HepG2 (cell line): Measurements from ENCODE around the gene CIDEA. TPM values are rescaled to one million over a fixed set of nuclear protein-coding genes. Genes with fewer than 3 reads are reported as not detected.
A peak's percentile ranks its signal among the peaks of the same experiment; 100 is the strongest.

Experiments
- ARNTL ChIP-seq: sonication (generic); formaldehyde crosslinking; IDR thresholded peaks from 2 replicates; pipeline ENCODE4 v1.4.0; 2020; ENCODE audit warnings: mild to moderate bottlenecking, missing genetic modification reagents
- ATAD3A ChIP-seq: sonication (generic); formaldehyde crosslinking; IDR thresholded peaks from 2 replicates; pipeline ENCODE4 v1.4.0; 2020; ENCODE audit warnings: missing genetic modification reagents
- ATF7 ChIP-seq, 2 experiments: fragments of 450-650 bp in 1 of 2; sonication (generic) in 1 of 2; formaldehyde crosslinking in 1 of 2; IDR thresholded peaks; 2 replicates each; pipeline versions ENCODE4 v1.4.0 to v1.6.1; 2016 to 2020; ENCODE audit warnings: antibody characterized with exemption in 1 of 2, mild to moderate bottlenecking in 1 of 2, missing genetic modification reagents in 1 of 2
- FOXC1 ChIP-seq: sonication (generic); formaldehyde crosslinking; IDR thresholded peaks from 2 replicates; pipeline ENCODE4 v1.8.0; 2022; ENCODE audit warnings: mild to moderate bottlenecking, missing genetic modification reagents, borderline replicate concordance
- HNF1B ChIP-seq: sonication (generic); formaldehyde crosslinking; IDR thresholded peaks from 2 replicates; pipeline ENCODE4 v1.5.1; 2020; ENCODE audit warnings: mild to moderate bottlenecking, moderate library complexity, missing genetic modification reagents
- HNRNPLL ChIP-seq: fragments of 200-400 bp; formaldehyde crosslinking; IDR thresholded peaks from 2 replicates; pipeline ENCODE4 v1.6.1; 2017; ENCODE audit warnings: mild to moderate bottlenecking, low read depth, low read length; ENCODE audit not compliant: poor library complexity, severe bottlenecking
- HOXA5 ChIP-seq: sonication (generic); formaldehyde crosslinking; IDR thresholded peaks from 2 replicates; pipeline ENCODE4 v1.4.0; 2020; ENCODE audit warnings: missing genetic modification reagents
- JDP2 ChIP-seq: sonication (generic); formaldehyde crosslinking; IDR thresholded peaks from 2 replicates; pipeline ENCODE4 v1.8.1; 2022; ENCODE audit warnings: missing genetic modification reagents, borderline replicate concordance
- KDM2A ChIP-seq: sonication (generic); formaldehyde crosslinking; IDR thresholded peaks from 2 replicates; pipeline ENCODE4 v1.4.0; 2020; ENCODE audit warnings: low read depth, missing genetic modification reagents, borderline replicate concordance
- RBFOX2 ChIP-seq: fragments of 200-400 bp; formaldehyde crosslinking; IDR thresholded peaks from 2 replicates; pipeline ENCODE4 v1.6.1; 2017; ENCODE audit warnings: low read depth, mild to moderate bottlenecking, low read length
- STAT6 ChIP-seq: sonication (generic); formaldehyde crosslinking; IDR thresholded peaks from 2 replicates; pipeline ENCODE4 v1.4.0; 2020; ENCODE audit warnings: missing genetic modification reagents, mild to moderate bottlenecking, borderline replicate concordance
- TEAD3 ChIP-seq: optimal IDR thresholded peaks from 2 replicates; pipeline ENCODE3; 2016; ENCODE audit warnings: borderline replicate concordance
- ZFP90 ChIP-seq: sonication (generic); formaldehyde crosslinking; IDR thresholded peaks from 2 replicates; pipeline ENCODE4 v1.8.0; 2022; ENCODE audit warnings: missing genetic modification reagents, mild to moderate bottlenecking, inconsistent platforms, borderline replicate concordance
- ZNF547 ChIP-seq: sonication (generic); formaldehyde crosslinking; IDR thresholded peaks from 2 replicates; pipeline ENCODE4 v1.5.1; 2020; ENCODE audit warnings: mild to moderate bottlenecking, missing genetic modification reagents
- ZNF605 ChIP-seq: sonication (generic); formaldehyde crosslinking; IDR thresholded peaks from 2 replicates; pipeline ENCODE4 v1.8.0; 2022; ENCODE audit warnings: mild to moderate bottlenecking, missing genetic modification reagents
- polyA plus RNA-seq, 8 experiments: library from polyadenylated mRNA; depleted of rRNA in 3 of 8; stranded (reverse) in 7 of 8; unstranded in 1 of 8; fragments of >200 nt; fragmentation: Illumina TruSeq in 4 of 8; extraction: Trizol in 4 of 8; gene quantifications; 2 replicates each; pipeline versions ENCODE4 v1.2.1 to v1.2.3, GENCODE V29; 2011 to 2016; ENCODE audit warnings: low read depth in 4 of 8, missing spikeins in 1 of 8, mixed read lengths in 1 of 8; ENCODE audit not compliant: insufficient read depth in 1 of 8
- total RNA-seq, 5 experiments: library from RNA; depleted of rRNA; stranded (reverse); fragments of >200 nt; fragmentation: Illumina TruSeq; extraction: Trizol; gene quantifications; 2 replicates each; pipeline ENCODE4 v1.2.3, GENCODE V29; 2016; ENCODE audit warnings: low read depth in 1 of 5
- TF ChIP-seq, protein P1 (sequence below): sonication (generic); formaldehyde crosslinking; IDR thresholded peaks from 2 replicates; pipeline ENCODE4 v1.8.1; 2023; ENCODE audit warnings: missing genetic modification reagents, inconsistent platforms, borderline replicate concordance
- TF ChIP-seq, protein P2 (sequence below): sonication (generic); formaldehyde crosslinking; IDR thresholded peaks from 2 replicates; pipeline ENCODE4 v1.4.0; 2020; ENCODE audit warnings: missing genetic modification reagents, borderline replicate concordance
- TF ChIP-seq, protein P3 (sequence below): IDR thresholded peaks from 2 replicates; pipeline ENCODE4 v1.6.1; 2016; ENCODE audit warnings: missing compliant biosample characterization, missing genetic modification reagents, borderline replicate concordance
- TF ChIP-seq, protein P4 (sequence below): sonication (generic); formaldehyde crosslinking; IDR thresholded peaks from 2 replicates; pipeline ENCODE4 v1.5.0; 2020; ENCODE audit warnings: missing genetic modification reagents

CIDEA gene
- total and polyA plus RNA-seq, 2 of the 13 experiments (the other 11 are each of a cell fraction or from before 2014, with no cell fraction given) = not detected

DNA sequence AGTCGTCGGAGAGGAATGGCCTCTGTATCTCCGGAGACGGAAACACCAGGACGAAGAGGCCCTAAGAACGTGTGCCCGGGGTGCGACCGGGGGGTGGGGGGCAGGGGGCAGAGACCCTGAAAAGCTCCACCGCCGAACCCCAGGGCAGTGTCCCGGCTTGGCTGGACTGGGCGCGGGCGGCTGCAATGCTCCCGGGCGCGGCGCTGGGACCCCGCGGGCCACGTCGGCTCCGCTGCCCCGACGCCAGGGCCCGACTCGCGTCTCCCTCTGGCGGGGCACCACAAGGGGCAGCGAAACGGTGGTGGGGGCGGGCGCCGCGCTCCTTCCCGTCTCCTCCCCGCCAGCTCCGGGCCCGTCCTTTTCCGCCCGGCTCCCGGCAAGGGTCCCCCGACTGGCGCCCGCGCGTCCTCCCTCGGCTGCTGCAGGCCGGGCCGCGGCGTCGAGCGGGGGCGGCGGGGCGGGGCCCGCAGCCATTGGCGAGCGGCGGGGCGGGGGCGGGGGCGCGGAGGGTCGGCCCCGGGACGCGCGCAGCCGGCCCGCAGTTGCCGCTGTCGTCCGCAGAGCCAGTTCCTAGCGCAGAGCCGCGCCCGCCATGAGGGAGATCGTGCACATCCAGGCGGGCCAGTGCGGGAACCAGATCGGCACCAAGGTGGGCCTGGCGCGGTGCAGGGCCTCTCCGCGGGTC lies 53.7 kb downstream of the CIDEA start, which contains the start of gene TUBB6 (continued):
- no peak for TF ChIP-seq STAT6 (CRISPR knock-in tag)
- no peak for TF ChIP-seq FOXC1 (CRISPR knock-in tag)
- no peak for TF ChIP-seq HOXA5
- TF ChIP-seq ATF7 (IDR thresholded peaks at IDR 0.05) = no peak
- no peak for TF ChIP-seq ATF7 (CRISPR knock-in tag; IDR thresholded peaks at IDR 0.05)
- TF ChIP-seq ARNTL = no peak
- TF ChIP-seq TEAD3 (CRISPR knock-in tag) = no peak
- TF ChIP-seq, protein P1, sequence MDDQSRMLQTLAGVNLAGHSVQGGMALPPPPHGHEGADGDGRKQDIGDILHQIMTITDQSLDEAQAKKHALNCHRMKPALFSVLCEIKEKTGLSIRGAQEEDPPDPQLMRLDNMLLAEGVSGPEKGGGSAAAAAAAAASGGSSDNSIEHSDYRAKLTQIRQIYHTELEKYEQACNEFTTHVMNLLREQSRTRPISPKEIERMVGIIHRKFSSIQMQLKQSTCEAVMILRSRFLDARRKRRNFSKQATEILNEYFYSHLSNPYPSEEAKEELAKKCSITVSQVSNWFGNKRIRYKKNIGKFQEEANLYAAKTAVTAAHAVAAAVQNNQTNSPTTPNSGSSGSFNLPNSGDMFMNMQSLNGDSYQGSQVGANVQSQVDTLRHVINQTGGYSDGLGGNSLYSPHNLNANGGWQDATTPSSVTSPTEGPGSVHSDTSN = no peak
- TF ChIP-seq HNF1B (CRISPR knock-in tag) = no peak
- peak; percentile 65 for TF ChIP-seq RBFOX2
- TF ChIP-seq, protein P2, sequence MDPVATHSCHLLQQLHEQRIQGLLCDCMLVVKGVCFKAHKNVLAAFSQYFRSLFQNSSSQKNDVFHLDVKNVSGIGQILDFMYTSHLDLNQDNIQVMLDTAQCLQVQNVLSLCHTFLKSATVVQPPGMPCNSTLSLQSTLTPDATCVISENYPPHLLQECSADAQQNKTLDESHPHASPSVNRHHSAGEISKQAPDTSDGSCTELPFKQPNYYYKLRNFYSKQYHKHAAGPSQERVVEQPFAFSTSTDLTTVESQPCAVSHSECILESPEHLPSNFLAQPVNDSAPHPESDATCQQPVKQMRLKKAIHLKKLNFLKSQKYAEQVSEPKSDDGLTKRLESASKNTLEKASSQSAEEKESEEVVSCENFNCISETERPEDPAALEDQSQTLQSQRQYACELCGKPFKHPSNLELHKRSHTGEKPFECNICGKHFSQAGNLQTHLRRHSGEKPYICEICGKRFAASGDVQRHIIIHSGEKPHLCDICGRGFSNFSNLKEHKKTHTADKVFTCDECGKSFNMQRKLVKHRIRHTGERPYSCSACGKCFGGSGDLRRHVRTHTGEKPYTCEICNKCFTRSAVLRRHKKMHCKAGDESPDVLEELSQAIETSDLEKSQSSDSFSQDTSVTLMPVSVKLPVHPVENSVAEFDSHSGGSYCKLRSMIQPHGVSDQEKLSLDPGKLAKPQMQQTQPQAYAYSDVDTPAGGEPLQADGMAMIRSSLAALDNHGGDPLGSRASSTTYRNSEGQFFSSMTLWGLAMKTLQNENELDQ = no peak
- no peak for TF ChIP-seq ZNF605 (CRISPR knock-in tag)
- TF ChIP-seq ZFP90 (CRISPR knock-in tag) = no peak
- TF ChIP-seq ATAD3A = no peak
- TF ChIP-seq HNRNPLL = peak; percentile 50
- 0 out of 2 replicates have a peak, but pooled peaks have one; percentile 7 for TF ChIP-seq KDM2A (CRISPR knock-in tag)
- TF ChIP-seq ZNF547 (CRISPR knock-in tag) = no peak
- TF ChIP-seq JDP2 = no peak
- TF ChIP-seq, protein P3, sequence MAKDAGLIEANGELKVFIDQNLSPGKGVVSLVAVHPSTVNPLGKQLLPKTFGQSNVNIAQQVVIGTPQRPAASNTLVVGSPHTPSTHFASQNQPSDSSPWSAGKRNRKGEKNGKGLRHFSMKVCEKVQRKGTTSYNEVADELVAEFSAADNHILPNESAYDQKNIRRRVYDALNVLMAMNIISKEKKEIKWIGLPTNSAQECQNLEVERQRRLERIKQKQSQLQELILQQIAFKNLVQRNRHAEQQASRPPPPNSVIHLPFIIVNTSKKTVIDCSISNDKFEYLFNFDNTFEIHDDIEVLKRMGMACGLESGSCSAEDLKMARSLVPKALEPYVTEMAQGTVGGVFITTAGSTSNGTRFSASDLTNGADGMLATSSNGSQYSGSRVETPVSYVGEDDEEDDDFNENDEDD (CRISPR knock-in tag) = 0 out of 2 replicates have a peak, but pooled peaks have one; percentile 13
- TF ChIP-seq, protein P4, sequence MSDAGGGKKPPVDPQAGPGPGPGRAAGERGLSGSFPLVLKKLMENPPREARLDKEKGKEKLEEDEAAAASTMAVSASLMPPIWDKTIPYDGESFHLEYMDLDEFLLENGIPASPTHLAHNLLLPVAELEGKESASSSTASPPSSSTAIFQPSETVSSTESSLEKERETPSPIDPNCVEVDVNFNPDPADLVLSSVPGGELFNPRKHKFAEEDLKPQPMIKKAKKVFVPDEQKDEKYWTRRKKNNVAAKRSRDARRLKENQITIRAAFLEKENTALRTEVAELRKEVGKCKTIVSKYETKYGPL (CRISPR knock-in tag) = no peak
